GM21423 (cell line): ENCODE measurements around the gene ARFGEF3.
"Not testable (repeated sequence)": the region's sequence is repeated elsewhere in the genome, so short reads cannot be mapped to it uniquely, and the experiment has no call there.

Experiments
- ATAC-seq: cut with Tn5 transposase; IDR thresholded peaks from one replicate; pipeline ENCODE4 v1.9.1; 2021; ENCODE audit warnings: mild to moderate bottlenecking, moderate library complexity; ENCODE audit not compliant: unreplicated experiment

Gene ARFGEF3, protein sequence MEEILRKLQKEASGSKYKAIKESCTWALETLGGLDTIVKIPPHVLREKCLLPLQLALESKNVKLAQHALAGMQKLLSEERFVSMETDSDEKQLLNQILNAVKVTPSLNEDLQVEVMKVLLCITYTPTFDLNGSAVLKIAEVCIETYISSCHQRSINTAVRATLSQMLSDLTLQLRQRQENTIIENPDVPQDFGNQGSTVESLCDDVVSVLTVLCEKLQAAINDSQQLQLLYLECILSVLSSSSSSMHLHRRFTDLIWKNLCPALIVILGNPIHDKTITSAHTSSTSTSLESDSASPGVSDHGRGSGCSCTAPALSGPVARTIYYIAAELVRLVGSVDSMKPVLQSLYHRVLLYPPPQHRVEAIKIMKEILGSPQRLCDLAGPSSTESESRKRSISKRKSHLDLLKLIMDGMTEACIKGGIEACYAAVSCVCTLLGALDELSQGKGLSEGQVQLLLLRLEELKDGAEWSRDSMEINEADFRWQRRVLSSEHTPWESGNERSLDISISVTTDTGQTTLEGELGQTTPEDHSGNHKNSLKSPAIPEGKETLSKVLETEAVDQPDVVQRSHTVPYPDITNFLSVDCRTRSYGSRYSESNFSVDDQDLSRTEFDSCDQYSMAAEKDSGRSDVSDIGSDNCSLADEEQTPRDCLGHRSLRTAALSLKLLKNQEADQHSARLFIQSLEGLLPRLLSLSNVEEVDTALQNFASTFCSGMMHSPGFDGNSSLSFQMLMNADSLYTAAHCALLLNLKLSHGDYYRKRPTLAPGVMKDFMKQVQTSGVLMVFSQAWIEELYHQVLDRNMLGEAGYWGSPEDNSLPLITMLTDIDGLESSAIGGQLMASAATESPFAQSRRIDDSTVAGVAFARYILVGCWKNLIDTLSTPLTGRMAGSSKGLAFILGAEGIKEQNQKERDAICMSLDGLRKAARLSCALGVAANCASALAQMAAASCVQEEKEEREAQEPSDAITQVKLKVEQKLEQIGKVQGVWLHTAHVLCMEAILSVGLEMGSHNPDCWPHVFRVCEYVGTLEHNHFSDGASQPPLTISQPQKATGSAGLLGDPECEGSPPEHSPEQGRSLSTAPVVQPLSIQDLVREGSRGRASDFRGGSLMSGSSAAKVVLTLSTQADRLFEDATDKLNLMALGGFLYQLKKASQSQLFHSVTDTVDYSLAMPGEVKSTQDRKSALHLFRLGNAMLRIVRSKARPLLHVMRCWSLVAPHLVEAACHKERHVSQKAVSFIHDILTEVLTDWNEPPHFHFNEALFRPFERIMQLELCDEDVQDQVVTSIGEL (N-terminal part only)

GRCh38 chr6:138161338-138162110 lies at the start of gene ARFGEF3:
Gene ARFGEF3 (plus strand): TSS chr6:138161939. CDS start chr6:138162087, 148 bp downstream.
- ATAC-seq = peak; percentile 63

DNA sequence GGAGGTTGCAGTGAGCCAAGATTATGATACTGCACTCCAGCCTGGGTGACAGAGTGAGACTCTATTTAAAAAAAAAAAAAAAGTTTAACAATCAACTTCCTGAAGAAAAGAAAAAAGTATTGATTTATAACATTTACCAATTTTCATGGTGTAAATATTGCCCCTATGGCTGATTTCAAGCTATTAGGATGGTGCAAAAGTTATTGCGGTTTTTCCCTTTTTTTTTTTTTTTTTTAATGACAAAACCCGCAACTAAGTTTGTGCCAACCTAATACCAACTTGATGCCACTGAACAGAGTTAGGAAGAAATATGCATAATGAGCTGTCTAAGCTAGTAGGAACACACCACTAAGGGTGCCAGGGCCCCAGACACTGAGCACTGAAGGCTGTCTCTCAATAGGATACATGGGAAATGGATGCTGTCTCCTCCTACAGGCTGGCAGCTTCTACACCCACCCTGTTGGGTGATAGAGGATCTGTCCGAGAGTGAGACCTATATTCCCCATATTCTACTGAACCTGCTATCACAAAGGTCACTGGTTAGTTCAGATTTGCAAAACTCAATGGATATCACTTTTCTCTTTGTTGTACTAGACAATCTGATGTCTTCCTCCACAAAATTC lies 48.0 kb upstream of the ARFGEF3 start:
- ATAC-seq = no peak

GRCh38 chr6:138115201-138115600 lies 46.5 kb upstream of the ARFGEF3 start:
- ATAC-seq = no peak

DNA sequence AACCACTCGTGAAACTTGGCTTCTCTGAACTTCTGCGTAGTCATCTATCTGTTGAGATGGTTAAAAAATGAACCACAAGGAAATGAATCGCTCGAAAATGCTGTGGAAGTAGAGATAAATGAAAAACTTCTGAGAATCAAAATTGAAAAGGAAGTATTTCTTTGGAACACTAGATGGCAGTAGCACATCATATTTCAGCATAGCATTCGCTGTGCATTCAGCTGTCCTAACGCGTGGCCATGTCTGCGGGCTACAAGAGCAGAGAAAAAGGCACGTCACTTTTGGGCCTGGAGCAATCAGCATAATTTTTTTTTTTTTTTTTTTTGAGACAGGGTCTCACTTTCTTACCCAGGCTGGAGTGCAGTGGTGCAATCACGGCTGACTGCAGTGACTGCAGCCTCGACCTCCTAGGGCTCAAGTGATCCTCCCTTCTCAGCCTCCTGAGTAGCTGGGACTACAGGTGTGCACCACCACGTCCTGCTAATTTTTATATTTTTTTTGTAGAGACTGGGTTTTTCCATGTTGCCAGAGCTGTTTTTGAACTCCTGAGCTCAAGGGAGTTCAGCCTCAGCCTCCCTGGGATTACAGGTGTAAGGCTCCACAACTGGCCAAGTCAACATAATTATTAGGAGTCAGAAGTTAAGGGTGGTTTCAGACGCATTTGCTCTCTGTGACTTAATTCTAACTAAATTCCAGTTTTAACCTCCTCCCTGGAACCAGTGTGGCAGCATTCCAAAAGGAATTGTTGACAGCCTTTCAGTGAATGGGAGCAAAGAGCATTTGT lies 45.7 kb upstream of the ARFGEF3 start:
- ATAC-seq = peak; percentile 63

DNA sequence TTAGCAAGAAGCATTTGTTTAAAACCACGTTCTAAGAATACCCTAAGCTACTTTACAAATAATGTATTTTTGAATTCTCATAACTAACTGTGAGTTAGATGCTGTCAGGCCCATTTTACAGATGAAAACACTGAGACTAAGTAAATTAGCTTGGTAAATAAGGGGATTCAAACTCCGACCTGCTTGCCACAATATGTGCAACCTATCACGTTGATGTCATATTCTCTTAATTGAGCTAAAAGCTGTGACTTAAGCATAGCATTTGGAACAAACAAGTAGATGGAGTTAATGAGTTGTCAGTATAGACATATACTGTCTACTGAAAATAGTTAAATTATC lies 45.1 kb upstream of the ARFGEF3 start:
- ATAC-seq = no peak

DNA sequence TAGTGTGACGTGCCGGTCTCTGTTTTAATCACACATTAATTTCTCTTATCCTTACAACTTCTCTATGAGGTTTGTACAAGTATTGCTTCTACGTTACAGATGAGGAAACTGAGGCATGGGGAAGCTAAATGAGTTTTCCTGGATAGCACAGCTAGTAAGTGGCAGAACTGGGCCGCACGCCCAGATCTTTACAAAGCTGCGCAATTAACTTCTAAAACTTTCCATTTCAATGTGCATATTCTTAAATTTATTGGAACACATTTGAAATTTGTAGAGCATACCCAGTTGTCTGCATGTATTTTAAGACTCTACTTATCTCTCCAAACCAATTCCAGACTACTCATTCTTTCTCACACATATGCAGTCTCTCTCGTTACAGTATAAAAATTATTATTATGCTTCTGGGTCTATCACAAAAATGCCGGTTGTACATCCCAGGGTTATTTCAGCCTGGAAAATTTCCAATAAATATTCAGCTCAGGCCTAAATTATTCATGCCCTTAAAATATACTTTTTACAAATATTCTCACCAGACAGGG lies 44.3 kb upstream of the ARFGEF3 start:
- ATAC-seq = no peak

- ATAC-seq = not testable (repeated sequence)
Measured at GRCh38 chr6:138119229-138119628, 42.5 kb upstream of the ARFGEF3 start.

DNA sequence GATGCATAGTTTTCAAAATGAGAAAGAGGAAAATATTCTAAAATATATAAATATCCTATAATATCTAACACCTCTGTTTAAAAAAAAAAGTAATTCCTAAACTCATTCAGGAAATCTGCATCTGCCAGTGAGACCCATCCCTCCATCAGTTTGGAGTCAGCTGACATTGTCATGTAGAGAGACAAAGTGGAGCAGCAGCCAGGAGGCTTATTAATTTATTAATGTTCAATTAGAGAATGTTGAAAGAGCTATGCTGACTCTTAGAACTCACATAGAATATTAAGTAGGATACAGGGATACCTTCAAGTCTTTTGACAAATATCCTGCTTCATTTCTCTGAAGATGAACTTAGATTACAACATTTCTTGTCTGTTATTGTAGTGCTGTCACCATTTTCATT lies 41.8 kb upstream of the ARFGEF3 start:
- ATAC-seq = no peak

DNA sequence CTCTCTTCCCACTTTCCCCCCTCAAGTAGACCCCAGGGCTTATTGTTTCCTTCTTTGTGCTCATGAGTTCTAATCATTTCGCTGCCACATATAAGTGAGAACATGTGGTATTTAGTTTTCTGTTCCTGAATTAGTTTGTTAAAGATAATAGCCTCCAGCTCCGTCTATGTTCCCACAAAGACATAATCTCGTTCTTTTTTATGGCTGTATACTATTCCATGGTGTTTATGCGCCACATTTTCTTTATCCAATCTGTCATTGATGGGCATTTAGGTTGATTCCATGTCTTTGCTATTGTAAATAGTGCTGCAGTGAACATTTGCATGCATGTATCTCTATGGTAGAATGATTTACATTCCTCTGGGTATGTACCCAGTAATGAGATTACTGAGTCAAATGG lies 37.6 kb upstream of the ARFGEF3 start:
- no peak for ATAC-seq

DNA sequence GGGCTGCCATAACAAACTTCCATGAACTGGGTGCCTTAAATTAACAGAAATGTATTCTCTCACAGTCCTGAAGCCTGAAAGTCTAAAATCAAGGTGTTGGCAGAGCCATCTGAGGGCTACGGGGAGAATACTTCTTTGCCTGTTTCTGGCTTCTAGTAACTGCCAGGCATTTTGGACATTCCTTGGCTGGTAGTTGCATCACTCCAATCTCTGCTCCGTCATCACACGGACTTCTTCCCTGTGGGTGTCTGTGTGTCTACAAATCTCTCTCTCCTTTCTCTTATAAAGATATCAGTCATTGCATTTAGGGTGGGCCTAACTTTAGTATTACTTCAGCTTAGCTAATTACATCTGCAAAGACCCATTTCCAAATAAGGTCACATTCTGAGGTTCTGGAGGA lies 33.6 kb upstream of the ARFGEF3 start:
- no peak for ATAC-seq

DNA sequence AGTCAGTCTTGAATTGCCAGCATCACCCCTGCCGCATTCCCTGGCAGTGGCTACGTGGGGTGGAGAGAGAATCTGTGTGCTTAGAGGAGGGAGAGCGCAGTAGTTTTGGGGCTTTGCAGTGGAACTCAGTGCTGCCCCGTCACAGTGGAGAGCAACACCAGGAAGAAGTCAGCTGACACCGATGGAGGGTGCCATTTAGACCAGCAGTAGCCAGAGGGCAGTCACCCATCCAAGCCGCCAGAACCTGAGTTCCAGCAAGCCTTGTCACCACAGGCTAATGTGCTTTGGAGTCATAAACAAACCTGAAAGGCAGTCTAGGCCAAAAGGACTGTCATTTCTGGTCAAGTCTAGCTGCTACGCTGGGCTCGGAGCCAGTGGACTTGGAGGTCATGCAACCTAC lies 32.5 kb upstream of the ARFGEF3 start:
- no peak for ATAC-seq

- ATAC-seq = no peak
Measured at GRCh38 chr6:138142806-138143205, 18.9 kb upstream of the ARFGEF3 start.

- no peak for ATAC-seq
Measured at GRCh38 chr6:138145402-138145801, 16.3 kb upstream of the ARFGEF3 start.

DNA sequence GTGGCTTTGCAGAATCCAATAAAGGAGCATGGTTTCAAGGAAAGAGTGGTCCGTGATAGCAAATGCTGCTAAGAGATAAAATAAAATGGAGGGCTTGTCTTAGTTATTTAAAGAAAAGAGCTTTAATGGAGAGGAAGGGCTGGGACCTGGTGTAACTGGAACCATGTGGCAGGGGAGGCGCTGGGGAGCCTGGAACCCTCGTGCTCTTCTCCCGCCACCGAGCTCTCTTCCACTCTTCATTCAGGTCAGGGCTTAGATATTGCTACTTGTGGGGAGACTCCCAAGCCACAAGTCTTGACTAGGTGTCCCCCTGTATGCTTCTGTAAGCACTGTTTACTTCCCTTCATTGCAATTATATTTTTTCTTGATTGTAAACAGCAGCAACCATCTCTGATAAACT lies 15.2 kb upstream of the ARFGEF3 start:
- no peak for ATAC-seq

DNA sequence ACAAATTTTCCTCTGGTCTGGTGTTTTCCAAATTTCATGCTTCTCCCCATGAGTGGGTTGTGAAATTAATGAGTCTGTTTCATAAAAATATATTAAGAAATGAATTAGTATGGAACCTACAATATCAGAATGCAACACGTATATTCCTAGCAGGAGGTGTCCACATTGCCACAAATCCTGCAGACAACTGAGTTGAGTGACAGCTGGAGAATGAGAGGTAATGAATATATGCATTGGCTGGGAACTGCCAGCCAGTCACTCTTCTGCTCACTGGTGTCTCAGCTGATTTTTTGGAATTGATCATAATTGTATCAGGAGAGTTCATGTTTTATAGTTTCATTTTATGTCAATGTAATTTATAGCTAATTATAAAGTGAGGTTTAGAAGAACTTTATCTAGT lies 6.3 kb upstream of the ARFGEF3 start:
- ATAC-seq = no peak

DNA sequence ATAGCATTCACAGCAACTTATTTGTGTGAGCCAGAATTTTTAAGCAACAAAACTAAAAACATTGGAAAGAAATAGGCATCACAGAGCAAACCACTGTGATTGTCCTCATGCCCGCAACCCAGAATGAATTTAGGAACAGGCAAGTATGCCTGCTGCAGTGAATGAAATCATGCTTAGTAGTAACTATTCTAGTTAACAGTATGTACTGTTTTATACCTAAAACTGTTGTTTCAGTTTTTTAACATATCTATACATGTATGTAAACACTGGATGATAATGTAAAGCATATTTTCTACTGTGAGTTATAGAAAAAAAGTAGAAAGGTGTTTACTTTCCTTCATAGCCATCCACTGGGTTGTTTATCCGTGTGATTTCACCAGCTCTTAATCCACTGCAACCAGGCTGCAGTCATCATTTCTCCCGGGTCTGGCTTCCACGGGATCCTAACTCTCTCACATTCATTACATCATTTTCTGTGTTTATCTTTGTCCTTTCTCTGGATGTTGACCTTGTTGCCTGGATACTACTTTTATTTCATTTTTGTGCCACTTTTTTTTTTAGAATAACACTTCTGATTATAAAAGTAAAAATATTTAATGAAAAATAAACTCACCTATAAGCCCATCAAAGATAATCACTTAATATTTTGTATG lies 3.6 kb upstream of the ARFGEF3 start:
- ATAC-seq = no peak

- no peak for ATAC-seq
Measured at GRCh38 chr6:138159246-138159645, 2.5 kb upstream of the ARFGEF3 start.

GRCh38 chr6:138160329-138161087 lies 1.2 kb upstream of the ARFGEF3 start:
- no peak for ATAC-seq
